Panc1 (cell line): Measurements from ENCODE around the gene KASH5. TPM values are rescaled to one million over a fixed set of nuclear protein-coding genes. Genes with fewer than 3 reads are reported as not detected.

Experiments used
- ATAC-seq: fragments of 200-7000 bp; cut with Tn5 transposase; 2 replicates; pipeline ENCODE4 v1.9.1; 2020; ENCODE audit warnings: mild to moderate bottlenecking, moderate library complexity
- BruUV-seq: library from RNA; stranded (reverse); fragments of 400-500 nt; replicated peaks from 2 replicates; lab custom pipeline; 2021; lab: Mats Ljungman, UMichigan
- CTCF ChIA-PET: fragments of 300-600 bp; sonication (Branson Sonifier 250); formaldehyde crosslinking; loops from one replicate; lab custom pipeline; 2022; ENCODE audit warnings: antibody characterized with exemption; lab: Charles Lee
- POLR2A ChIA-PET: fragments of 300-600 bp; sonication (Branson Sonifier 250); formaldehyde crosslinking; loops from one replicate; lab custom pipeline; 2022; ENCODE audit warnings: antibody characterized with exemption; lab: Charles Lee
- DNase-seq: peaks from one replicate; pipeline ENCODE4 v3.0.0-alpha.2; 2010; ENCODE audit warnings: low read depth, low spot score
- H3K27ac ChIP-seq: 2 replicates; pipeline ENCODE4 v1.5.1; 2011; ENCODE audit warnings: mild to moderate bottlenecking, low read length, inconsistent platforms
- H3K27me3 ChIP-seq: fragments of 200-500 bp; sonication (Bioruptor generic); 2 replicates; pipeline ENCODE4 v1.6.0; 2014; ENCODE audit warnings: low read length, inconsistent platforms; ENCODE audit not compliant: control insufficient read depth, insufficient read depth
- H3K36me3 ChIP-seq: fragments of 200-500 bp; sonication (Bioruptor generic); 2 replicates; pipeline ENCODE4 v1.5.1; 2014; ENCODE audit warnings: inconsistent platforms, mild to moderate bottlenecking, low read length, moderate library complexity; ENCODE audit not compliant: control insufficient read depth, insufficient read depth
- H3K4me1 ChIP-seq: 2 replicates; pipeline ENCODE4 v1.5.1; 2011; ENCODE audit warnings: inconsistent platforms, mild to moderate bottlenecking, low read length, moderate library complexity; ENCODE audit not compliant: control insufficient read depth, insufficient read depth
- H3K4me3 ChIP-seq, 2 experiments: 2 replicates each; pipeline ENCODE4 v1.5.1; 2011 to 2012; ENCODE audit warnings: low read depth in 2 of 2, low read length in 2 of 2, mild to moderate bottlenecking in 2 of 2, inconsistent platforms in 1 of 2, moderate library complexity in 1 of 2
- H3K9me3 ChIP-seq: fragments of 200-500 bp; sonication (Bioruptor generic); 2 replicates; pipeline ENCODE4 v1.5.1; 2014; ENCODE audit warnings: low read depth, mild to moderate bottlenecking, inconsistent platforms, low read length, moderate library complexity; ENCODE audit not compliant: control insufficient read depth, insufficient read depth
- POLR2AphosphoS5 ChIP-seq: IDR thresholded peaks from 2 replicates; pipeline ENCODE4 v1.6.1; 2012; ENCODE audit warnings: mild to moderate bottlenecking, low read depth, low read length, moderate library complexity
- SIN3A ChIP-seq: IDR thresholded peaks from 2 replicates; pipeline ENCODE4 v1.6.1; 2012; ENCODE audit warnings: low read depth, mild to moderate bottlenecking, low read length, moderate library complexity, borderline replicate concordance; ENCODE audit not compliant: insufficient read depth
- TCF7L2 ChIP-seq: IDR thresholded peaks from 2 replicates; pipeline ENCODE4 v1.6.1; 2011; ENCODE audit warnings: mild to moderate bottlenecking, low read depth, low read length, inconsistent platforms
- in situ Hi-C: cut with HindIII; loops from 2 replicates; pipeline ENCODE4 v1.10.0; 2016; ENCODE audit warnings: low sequenced_read_pairs, low pct_unique_long_range_greater_than_20kb
- intact Hi-C: fragments of 100-400 bp; cut with micrococcal nuclease; formaldehyde crosslinking; loops from one replicate; pipeline ENCODE4 v1.10.0; 2022; ENCODE audit not compliant: unreplicated experiment
- total RNA-seq: library from RNA; stranded (reverse); gene quantifications from one replicate; pipeline ENCODE4 v1.2.1, GENCODE V29; 2021; ENCODE audit not compliant: unreplicated experiment
- TF ChIP-seq, protein P1 (sequence below): fragments of 450-650 bp; IDR thresholded peaks from 2 replicates; pipeline ENCODE4 v1.5.1; 2017; ENCODE audit warnings: mild to moderate bottlenecking
- TF ChIP-seq, protein P2 (sequence below), 2 experiments: IDR thresholded peaks; 2 replicates each; pipeline ENCODE4 v1.6.1; 2011 to 2012; ENCODE audit warnings: low read depth in 2 of 2, control low read depth in 1 of 2, low read length in 1 of 2, mild to moderate bottlenecking in 1 of 2, moderate library complexity in 1 of 2; ENCODE audit not compliant: insufficient read depth in 1 of 2

Gene KASH5
- total RNA-seq, 1 experiment from 2014 or later, result not detected

DNA sequence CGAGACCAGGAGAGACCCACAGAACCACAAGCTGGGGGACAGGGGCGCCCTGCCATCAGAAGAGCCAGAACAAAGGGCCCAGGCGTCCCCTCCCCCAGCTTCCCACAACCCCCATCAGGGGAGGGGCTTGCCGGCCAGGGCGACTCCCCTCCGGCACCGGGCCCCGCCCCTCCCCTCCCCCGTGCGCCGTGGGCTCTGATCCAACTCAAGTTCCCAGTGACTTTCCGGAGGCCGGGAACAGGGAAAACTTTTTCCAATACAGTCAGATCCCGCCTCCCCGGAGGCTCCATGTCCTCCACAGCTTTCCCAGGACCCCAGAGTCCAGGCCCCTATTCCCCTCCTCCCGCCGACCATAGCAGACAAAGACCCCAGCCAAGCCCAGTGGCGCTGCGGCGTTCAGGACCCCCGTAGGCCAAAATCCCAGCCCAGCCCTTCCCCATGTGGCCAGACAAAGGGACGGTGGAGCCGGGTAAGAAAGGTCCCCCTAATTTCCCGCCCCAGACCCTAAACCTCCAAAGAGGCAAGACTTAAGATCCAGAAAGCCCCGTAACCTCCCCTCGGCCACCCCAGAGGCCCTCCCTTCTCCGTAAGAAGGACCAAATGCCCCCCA lies 26.5 kb upstream of the KASH5 start:
- CTCF ChIA-PET, result no interaction called here
- no peaks in the 10 kb centered on the region for H3K9me3 ChIP-seq
- no peak for DNase-seq
- peak overlapping the region; percentile 60 to 77 for H3K4me3 ChIP-seq
- peaks cover 3% of the 10 kb centered on the region; the same call in 1 of the 2 replicates for H3K36me3 ChIP-seq
- no peaks in the 10 kb centered on the region; the same call in 1 of the 2 replicates for H3K4me1 ChIP-seq
- no peaks in the 10 kb centered on the region for H3K27me3 ChIP-seq
- intact Hi-C loops, result no loop called here
- ATAC-seq, result peak; percentile 6; the same call in 1 of the 2 replicates
- in situ Hi-C loops, result no loop called here
- peak overlapping the region; percentile 77 for H3K27ac ChIP-seq
- TF ChIP-seq, protein P1, sequence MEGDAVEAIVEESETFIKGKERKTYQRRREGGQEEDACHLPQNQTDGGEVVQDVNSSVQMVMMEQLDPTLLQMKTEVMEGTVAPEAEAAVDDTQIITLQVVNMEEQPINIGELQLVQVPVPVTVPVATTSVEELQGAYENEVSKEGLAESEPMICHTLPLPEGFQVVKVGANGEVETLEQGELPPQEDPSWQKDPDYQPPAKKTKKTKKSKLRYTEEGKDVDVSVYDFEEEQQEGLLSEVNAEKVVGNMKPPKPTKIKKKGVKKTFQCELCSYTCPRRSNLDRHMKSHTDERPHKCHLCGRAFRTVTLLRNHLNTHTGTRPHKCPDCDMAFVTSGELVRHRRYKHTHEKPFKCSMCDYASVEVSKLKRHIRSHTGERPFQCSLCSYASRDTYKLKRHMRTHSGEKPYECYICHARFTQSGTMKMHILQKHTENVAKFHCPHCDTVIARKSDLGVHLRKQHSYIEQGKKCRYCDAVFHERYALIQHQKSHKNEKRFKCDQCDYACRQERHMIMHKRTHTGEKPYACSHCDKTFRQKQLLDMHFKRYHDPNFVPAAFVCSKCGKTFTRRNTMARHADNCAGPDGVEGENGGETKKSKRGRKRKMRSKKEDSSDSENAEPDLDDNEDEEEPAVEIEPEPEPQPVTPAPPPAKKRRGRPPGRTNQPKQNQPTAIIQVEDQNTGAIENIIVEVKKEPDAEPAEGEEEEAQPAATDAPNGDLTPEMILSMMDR, result no peak
- TF ChIP-seq, protein P2, sequence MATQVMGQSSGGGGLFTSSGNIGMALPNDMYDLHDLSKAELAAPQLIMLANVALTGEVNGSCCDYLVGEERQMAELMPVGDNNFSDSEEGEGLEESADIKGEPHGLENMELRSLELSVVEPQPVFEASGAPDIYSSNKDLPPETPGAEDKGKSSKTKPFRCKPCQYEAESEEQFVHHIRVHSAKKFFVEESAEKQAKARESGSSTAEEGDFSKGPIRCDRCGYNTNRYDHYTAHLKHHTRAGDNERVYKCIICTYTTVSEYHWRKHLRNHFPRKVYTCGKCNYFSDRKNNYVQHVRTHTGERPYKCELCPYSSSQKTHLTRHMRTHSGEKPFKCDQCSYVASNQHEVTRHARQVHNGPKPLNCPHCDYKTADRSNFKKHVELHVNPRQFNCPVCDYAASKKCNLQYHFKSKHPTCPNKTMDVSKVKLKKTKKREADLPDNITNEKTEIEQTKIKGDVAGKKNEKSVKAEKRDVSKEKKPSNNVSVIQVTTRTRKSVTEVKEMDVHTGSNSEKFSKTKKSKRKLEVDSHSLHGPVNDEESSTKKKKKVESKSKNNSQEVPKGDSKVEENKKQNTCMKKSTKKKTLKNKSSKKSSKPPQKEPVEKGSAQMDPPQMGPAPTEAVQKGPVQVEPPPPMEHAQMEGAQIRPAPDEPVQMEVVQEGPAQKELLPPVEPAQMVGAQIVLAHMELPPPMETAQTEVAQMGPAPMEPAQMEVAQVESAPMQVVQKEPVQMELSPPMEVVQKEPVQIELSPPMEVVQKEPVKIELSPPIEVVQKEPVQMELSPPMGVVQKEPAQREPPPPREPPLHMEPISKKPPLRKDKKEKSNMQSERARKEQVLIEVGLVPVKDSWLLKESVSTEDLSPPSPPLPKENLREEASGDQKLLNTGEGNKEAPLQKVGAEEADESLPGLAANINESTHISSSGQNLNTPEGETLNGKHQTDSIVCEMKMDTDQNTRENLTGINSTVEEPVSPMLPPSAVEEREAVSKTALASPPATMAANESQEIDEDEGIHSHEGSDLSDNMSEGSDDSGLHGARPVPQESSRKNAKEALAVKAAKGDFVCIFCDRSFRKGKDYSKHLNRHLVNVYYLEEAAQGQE (IDR thresholded peaks at IDR 0.05; ENCODE audit: insufficient read depth in 1 of 2, low read depth in 2 of 2, low read length in 1 of 2), result no peak
- TF ChIP-seq TCF7L2 (no peak), POLR2AphosphoS5 (no peak), SIN3A (no peak)
- POLR2A ChIA-PET, result interaction anchor here (0.6 to 1.2 kb wide), 4 partner anchors 22 to 646 kb away, joined by 3 to 7 read pairs (median 5); no protein-coding TSS in a partner anchor
- BruUV-seq, result TSS peak; percentile 73

DNA sequence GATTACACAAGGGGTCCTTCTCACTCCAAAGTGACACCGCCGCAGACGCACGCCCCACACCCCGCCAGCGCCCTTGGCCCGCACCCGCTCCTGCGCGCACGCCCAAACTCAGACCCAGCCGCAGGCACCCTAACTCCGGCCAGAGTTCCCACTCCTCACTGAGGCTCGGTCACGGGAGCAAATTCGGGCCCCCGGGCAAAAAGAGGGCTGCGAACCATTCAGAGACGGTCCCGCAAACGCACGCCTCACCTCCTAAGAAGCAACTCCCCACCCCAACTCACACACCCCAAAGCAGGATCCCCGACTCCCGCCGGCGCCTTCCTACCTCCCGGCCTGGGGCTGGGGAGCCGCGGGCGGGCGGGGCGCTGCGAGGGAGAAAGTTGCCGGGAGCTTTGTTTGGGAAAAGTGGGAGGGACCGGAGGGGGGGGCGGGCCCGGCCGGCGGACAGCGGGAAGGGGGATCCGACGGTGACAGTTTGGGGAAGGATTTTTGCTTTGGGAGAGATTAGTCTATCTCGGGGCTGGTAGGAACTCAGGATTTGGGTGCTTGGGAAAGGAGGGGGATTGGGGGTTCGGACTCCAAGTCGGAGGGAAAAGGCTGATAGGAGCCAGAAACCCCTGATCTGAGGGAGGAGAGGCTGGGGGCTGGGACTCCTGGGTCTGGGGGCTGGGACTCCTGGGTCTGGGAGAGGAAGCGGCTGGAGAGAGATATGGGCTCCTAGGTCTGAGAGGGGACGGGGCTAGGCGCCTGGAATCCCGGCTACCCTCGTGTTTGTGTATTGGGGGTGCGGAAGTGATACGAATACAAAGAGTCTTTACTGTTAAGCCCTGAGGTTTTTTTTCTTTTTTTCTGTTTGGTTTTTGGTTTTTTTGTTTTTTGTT lies 25.8 kb upstream of the KASH5 start, which contains the start of gene TEAD2:
Gene TEAD2 (minus strand): TSS at position 369 of the 881 bp plus-strand sequence. CDS start 2,341 bp downstream, outside the sequence.
- in situ Hi-C loops (no loop called here), intact Hi-C loops (no loop called here)
- Histone ChIP-seq H3K4me3 (peak within 1 kb of the TSS; percentile 60 to 77), H3K27ac (peak within 1 kb of the TSS; percentile 77), H3K27me3 (no peaks in the 10 kb centered on the region), H3K36me3 (peaks cover 3% of the 10 kb centered on the region; the same call in 1 of the 2 replicates), H3K4me1 (no peaks in the 10 kb centered on the region; the same call in 1 of the 2 replicates), H3K9me3 (no peaks in the 10 kb centered on the region)
- POLR2A ChIA-PET, result interaction anchor here (0.6 to 0.7 kb wide), 4 partner anchors 9 to 646 kb away, joined by 3 to 7 read pairs (median 6); no protein-coding TSS in a partner anchor
- no peak for ATAC-seq
- no peak for DNase-seq
- TF ChIP-seq SIN3A (no peak), POLR2AphosphoS5 (no peak), TCF7L2 (no peak)
- TF ChIP-seq, protein P1, result no peak
- TF ChIP-seq, protein P2 (IDR thresholded peaks at IDR 0.05; ENCODE audit: insufficient read depth in 1 of 2, low read depth in 2 of 2, low read length in 1 of 2), result no peak
- BruUV-seq, result no TSS peak
- CTCF ChIA-PET, result interaction anchor here (0.7 kb wide), 1 partner anchor 29 kb away, joined by 7 read pairs; no protein-coding TSS in a partner anchor
